ENCODE measurements around the gene UQCRC1.

The UQCRC1 gene

GRCh38 chr3:48569808-48570450 lies 39.5 kb downstream of the UQCRC1 start:
- no peak for DNase-seq

GRCh38 chr3:48569400-48569799 lies 40.0 kb downstream of the UQCRC1 start:
- no peak for DNase-seq

- no peak for DNase-seq
These were observed 41.0 kb downstream of the UQCRC1 start for GRCh38 chr3:48568476-48568875.

- no peak for DNase-seq
These were observed 41.9 kb downstream of the UQCRC1 start for GRCh38 chr3:48567500-48567899.

GRCh38 chr3:48567090-48567489 lies 42.4 kb downstream of the UQCRC1 start:
- no peak for DNase-seq

- no peak for DNase-seq
These were observed 43.1 kb downstream of the UQCRC1 start for GRCh38 chr3:48566401-48566760.

- DNase-seq, result peak in 1 of 2 donors; percentile 41
These were observed 43.6 kb downstream of the UQCRC1 start for GRCh38 chr3:48565591-48566400.

- DNase-seq, result no peak
These were observed 44.3 kb downstream of the UQCRC1 start for GRCh38 chr3:48565186-48565585.

- DNase-seq, result no peak
These were observed 44.8 kb downstream of the UQCRC1 start for GRCh38 chr3:48564667-48565066.

- DNase-seq, result peak; percentile 83 to 89
These were observed 45.4 kb downstream of the UQCRC1 start for GRCh38 chr3:48564022-48564421.

GRCh38 chr3:48563382-48563918 lies 46.0 kb downstream of the UQCRC1 start, which contains the start of gene UCN2:
Gene UCN2, minus strand, starts transcription at chr3:48563781. Its CDS starts 657 bp downstream, at chr3:48563124.
- no peak for DNase-seq

GRCh38 chr3:48562367-48563095 lies 46.9 kb downstream of the UQCRC1 start:
- no peak for DNase-seq

- peak; percentile 53 to 66 for DNase-seq
These were observed 48.3 kb downstream of the UQCRC1 start for GRCh38 chr3:48561045-48561736.

- no peak for DNase-seq
These were observed 48.8 kb downstream of the UQCRC1 start for GRCh38 chr3:48560648-48561018.

- peak; percentile 84 to 90 for DNase-seq
These were observed 50.8 kb downstream of the UQCRC1 start for GRCh38 chr3:48558493-48559134.

- peak; percentile 98 to 99 for DNase-seq
These were observed 52.4 kb downstream of the UQCRC1 start, which contains the start of gene PFKFB4 for GRCh38 chr3:48556796-48557626. Gene PFKFB4, minus strand, starts transcription at chr3:48556803. Its CDS starts 26 bp downstream, at chr3:48556777.

GRCh38 chr3:48555949-48556795 lies 53.3 kb downstream of the UQCRC1 start:
- DNase-seq, result no peak

GRCh38 chr3:48555231-48555948 lies 54.1 kb downstream of the UQCRC1 start:
- no peak for DNase-seq

Measured in inflammatory macrophage treated with lipopolysaccharide for 1 hour (primary cell).